Neural cell (in vitro differentiated cells): Measurements from ENCODE around the gene TRERF1. TPM values are rescaled to one million over a fixed set of nuclear protein-coding genes. Genes with fewer than 3 reads are reported as not detected.

Experiments
- H2AFZ ChIP-seq: fragments of 200-600, 300-800 bp; sonication (generic), shearing (Covaris generic); 2 replicates; pipeline ENCODE4 v1.6.0; 2014; ENCODE audit warnings: low read depth, mild to moderate bottlenecking, antibody characterized with exemption, low read length, moderate library complexity
- H3F3A ChIP-seq: fragments of 200-600 bp; shearing (Covaris generic); 2 replicates; pipeline ENCODE4 v1.6.1; 2016; ENCODE audit warnings: mild to moderate bottlenecking, moderate library complexity, mixed read lengths, antibody characterized with exemption, low read length; ENCODE audit not compliant: insufficient read depth, poor library complexity, severe bottlenecking
- H3K27ac ChIP-seq: fragments of 200-600, 300-800 bp; sonication (generic), shearing (Covaris generic); 2 replicates; pipeline ENCODE4 v1.5.1; 2014; ENCODE audit warnings: mild to moderate bottlenecking, low read length, moderate library complexity
- H3K27me3 ChIP-seq: fragments of 300-800, 200-600 bp; sonication (generic), shearing (Covaris generic); 2 replicates; pipeline ENCODE4 v1.6.0; 2014; ENCODE audit warnings: mild to moderate bottlenecking, low read depth, low read length, moderate library complexity; ENCODE audit not compliant: insufficient read depth
- H3K36me3 ChIP-seq: fragments of 300-800, 200-600 bp; sonication (generic), shearing (Covaris generic); 2 replicates; pipeline ENCODE4 v1.5.1; 2014; ENCODE audit warnings: mild to moderate bottlenecking, antibody characterized with exemption, low read length, moderate library complexity; ENCODE audit not compliant: insufficient read depth
- H3K4me2 ChIP-seq: fragments of 300-800, 200-600 bp; sonication (generic), shearing (Covaris generic); 2 replicates; pipeline ENCODE4 v1.6.0; 2014; ENCODE audit warnings: mild to moderate bottlenecking, low read length
- H3K4me3 ChIP-seq: fragments of 300-800, 200-600 bp; sonication (generic), shearing (Covaris generic); 2 replicates; pipeline ENCODE4 v1.5.1; 2014; ENCODE audit warnings: mild to moderate bottlenecking, low read length, moderate library complexity
- H3K79me2 ChIP-seq: fragments of 200-600 bp; shearing (Covaris generic); replicated peaks from 2 replicates; pipeline ENCODE4 v1.6.0; 2014; ENCODE audit warnings: mild to moderate bottlenecking, low read length, moderate library complexity; ENCODE audit not compliant: insufficient read depth
- H3K9ac ChIP-seq: fragments of 300-800, 200-600 bp; sonication (generic), shearing (Covaris generic); 2 replicates; pipeline ENCODE4 v1.6.1; 2016; ENCODE audit warnings: mild to moderate bottlenecking, low read length, mixed read lengths
- H3K9me2 ChIP-seq: fragments of 200-600 bp; shearing (Covaris generic); 2 replicates; pipeline ENCODE4 v1.6.1; 2016; ENCODE audit warnings: mild to moderate bottlenecking, low read length, mixed read lengths; ENCODE audit not compliant: insufficient read depth
- H3K9me3 ChIP-seq: fragments of 200-600, 300-800 bp; sonication (generic), shearing (Covaris generic); 2 replicates; pipeline ENCODE4 v1.6.1; 2016; ENCODE audit warnings: mild to moderate bottlenecking, mixed run types, low read length, moderate library complexity, mixed read lengths
- H4K20me1 ChIP-seq: fragments of 200-600 bp; shearing (Covaris generic); 2 replicates; pipeline ENCODE4 v1.6.1; 2016; ENCODE audit warnings: mild to moderate bottlenecking, mixed run types; ENCODE audit not compliant: insufficient read depth
- CTCF ChIP-seq: fragments of 450-650 bp; IDR thresholded peaks from 2 replicates; pipeline ENCODE4 v1.5.1; 2014; ENCODE audit warnings: antibody characterized with exemption, mild to moderate bottlenecking, moderate library complexity; ENCODE audit not compliant: poor library complexity, severe bottlenecking
- EP300 ChIP-seq: fragments of 450-650 bp; conservative IDR thresholded peaks from 2 replicates; pipeline ENCODE4 v1.6.1; 2014; ENCODE audit warnings: antibody characterized with exemption, mild to moderate bottlenecking, moderate library complexity; ENCODE audit not compliant: poor library complexity, severe bottlenecking
- EZH2 ChIP-seq: fragments of 200-600, 300-800 bp; shearing (Covaris generic), sonication (generic); IDR thresholded peaks from 2 replicates; pipeline ENCODE4 v1.6.1; 2014; ENCODE audit warnings: antibody characterized with exemption, low read length, borderline replicate concordance, mild to moderate bottlenecking; ENCODE audit not compliant: insufficient read depth, poor library complexity, severe bottlenecking
- MXI1 ChIP-seq: fragments of 450-650 bp; conservative IDR thresholded peaks from 2 replicates; pipeline ENCODE4 v1.6.1; 2014; ENCODE audit warnings: antibody characterized with exemption, mild to moderate bottlenecking; ENCODE audit not compliant: poor library complexity, severe bottlenecking
- POLR2AphosphoS5 ChIP-seq: IDR thresholded peaks from 2 replicates; pipeline ENCODE4 v1.6.1; 2012
- RAD21 ChIP-seq: fragments of 450-650 bp; conservative IDR thresholded peaks from 2 replicates; pipeline ENCODE4 v1.6.1; 2014; ENCODE audit warnings: antibody characterized with exemption, mild to moderate bottlenecking, moderate library complexity
- REST ChIP-seq: IDR thresholded peaks from 2 replicates; pipeline ENCODE4 v1.6.1; 2012; ENCODE audit warnings: borderline replicate concordance
- SMC3 ChIP-seq: fragments of 450-650 bp; conservative IDR thresholded peaks from 2 replicates; pipeline ENCODE4 v1.6.1; 2014; ENCODE audit warnings: antibody characterized with exemption, mild to moderate bottlenecking, moderate library complexity; ENCODE audit not compliant: poor library complexity
- TAF1 ChIP-seq: IDR thresholded peaks from 2 replicates; pipeline ENCODE4 v1.6.1; 2012; ENCODE audit warnings: low read depth
- polyA plus RNA-seq: library from polyadenylated mRNA; depleted of rRNA; stranded (reverse); fragments of >200 nt; gene quantifications from 2 replicates; pipeline ENCODE4 v1.2.3, GENCODE V29; 2014

TRERF1 gene
- polyA plus RNA-seq, 1 donor from 2014 or later = 4.5 TPM

DNA sequence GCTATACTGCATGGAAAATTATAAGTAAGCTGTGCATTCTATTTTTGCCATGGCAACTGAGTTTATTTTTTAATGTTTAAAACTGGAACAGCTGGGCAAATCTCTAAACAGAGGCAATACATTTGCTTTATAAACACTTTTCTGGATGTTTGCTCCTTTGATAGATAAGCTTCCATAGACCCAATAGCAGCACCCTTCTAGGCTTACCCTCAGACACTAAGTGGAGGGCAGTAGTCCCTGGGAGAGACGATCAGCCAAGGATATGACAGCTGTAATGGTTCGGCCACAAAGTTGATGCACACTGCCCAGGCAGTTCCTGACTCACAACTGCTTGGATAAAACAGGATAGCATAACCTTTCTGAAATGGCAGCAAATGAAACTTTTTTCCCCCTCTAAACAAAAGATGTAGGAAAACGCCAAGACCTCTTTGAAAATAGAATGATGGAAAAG, 225.5 kb downstream of the TRERF1 start:
- Histone ChIP-seq H3K9me2 (no peaks in the 10 kb centered on the region), H3F3A (no peaks in the 10 kb centered on the region), H3K4me2 (no peak overlapping the region), H3K27ac (no peak overlapping the region), H3K4me3 (no peak overlapping the region), H3K79me2 (no peaks in the 10 kb centered on the region), H3K27me3 (no peaks in the 10 kb centered on the region), H3K9ac (no peak overlapping the region), H2AFZ (no peak overlapping the region), H3K9me3 (no peaks in the 10 kb centered on the region), H4K20me1 (no peaks in the 10 kb centered on the region), H3K36me3 (no peaks in the 10 kb centered on the region)
- TF ChIP-seq POLR2AphosphoS5 (no peak), RAD21 (no peak), MXI1 (no peak), TAF1 (no peak), EP300 (no peak), CTCF (no peak), EZH2 (no peak), SMC3 (no peak)

DNA sequence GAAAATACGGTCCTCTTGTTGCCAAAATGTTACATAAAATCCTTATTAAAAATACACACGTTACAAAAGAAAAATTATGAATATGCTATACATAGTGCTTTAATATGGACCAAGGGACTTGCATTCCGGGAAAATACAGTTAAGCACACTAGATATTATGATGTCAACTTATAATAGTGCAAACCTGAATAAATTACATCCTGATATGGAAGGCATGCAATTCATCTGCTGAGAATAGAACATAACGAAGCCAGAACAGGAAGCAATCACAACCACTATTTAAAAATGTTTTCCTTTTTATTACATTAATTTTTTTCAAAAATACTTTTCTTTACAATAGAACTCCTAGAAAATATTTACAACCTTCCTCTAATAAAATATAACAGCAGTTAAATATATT, 226.3 kb downstream of the TRERF1 start:
- no peaks in the 10 kb centered on the region for H3K9me3 ChIP-seq
- H2AFZ ChIP-seq = no peak overlapping the region
- no peaks in the 10 kb centered on the region for H4K20me1 ChIP-seq
- no peak overlapping the region for H3K4me3 ChIP-seq
- H3K4me2 ChIP-seq = no peak overlapping the region
- H3K79me2 ChIP-seq = no peaks in the 10 kb centered on the region
- no peak overlapping the region for H3K27ac ChIP-seq
- H3F3A ChIP-seq = no peaks in the 10 kb centered on the region
- H3K9me2 ChIP-seq = no peaks in the 10 kb centered on the region
- TF ChIP-seq SMC3 (no peak), MXI1 (no peak), EZH2 (no peak), TAF1 (no peak), POLR2AphosphoS5 (no peak), CTCF (no peak), RAD21 (no peak), EP300 (no peak), REST (no peak)
- H3K9ac ChIP-seq = no peak overlapping the region
- H3K36me3 ChIP-seq = no peaks in the 10 kb centered on the region
- H3K27me3 ChIP-seq = no peaks in the 10 kb centered on the region
